Measurements from ENCODE around the gene DENR. TPM values are rescaled to one million over a fixed set of nuclear protein-coding genes. Genes with fewer than 3 reads are reported as not detected.

Gene DENR
- total RNA-seq, 1 donor, result 46.6 TPM

DNA sequence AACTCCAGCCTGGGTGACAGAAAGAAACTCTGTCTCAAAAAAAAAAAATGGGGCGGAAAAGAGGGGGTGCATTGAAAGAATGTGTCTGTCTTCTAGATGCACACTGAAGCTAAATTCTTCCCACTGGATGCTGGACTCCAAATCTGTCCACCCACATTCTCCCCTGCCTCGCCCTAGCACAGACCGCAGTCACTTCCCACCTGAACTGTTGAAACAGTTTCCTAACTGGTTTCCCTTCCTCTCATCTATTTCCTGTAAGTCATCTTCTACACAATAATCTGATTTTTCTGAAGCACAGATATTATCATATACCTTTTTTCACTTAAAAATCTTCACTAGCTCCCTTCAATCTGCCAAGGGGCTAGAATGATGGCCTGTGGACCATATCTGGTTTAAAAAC lies 20.5 kb upstream of the DENR start:
- DNase-seq (ENCODE audit: low read depth), result no peak
- TF ChIP-seq, protein P1, sequence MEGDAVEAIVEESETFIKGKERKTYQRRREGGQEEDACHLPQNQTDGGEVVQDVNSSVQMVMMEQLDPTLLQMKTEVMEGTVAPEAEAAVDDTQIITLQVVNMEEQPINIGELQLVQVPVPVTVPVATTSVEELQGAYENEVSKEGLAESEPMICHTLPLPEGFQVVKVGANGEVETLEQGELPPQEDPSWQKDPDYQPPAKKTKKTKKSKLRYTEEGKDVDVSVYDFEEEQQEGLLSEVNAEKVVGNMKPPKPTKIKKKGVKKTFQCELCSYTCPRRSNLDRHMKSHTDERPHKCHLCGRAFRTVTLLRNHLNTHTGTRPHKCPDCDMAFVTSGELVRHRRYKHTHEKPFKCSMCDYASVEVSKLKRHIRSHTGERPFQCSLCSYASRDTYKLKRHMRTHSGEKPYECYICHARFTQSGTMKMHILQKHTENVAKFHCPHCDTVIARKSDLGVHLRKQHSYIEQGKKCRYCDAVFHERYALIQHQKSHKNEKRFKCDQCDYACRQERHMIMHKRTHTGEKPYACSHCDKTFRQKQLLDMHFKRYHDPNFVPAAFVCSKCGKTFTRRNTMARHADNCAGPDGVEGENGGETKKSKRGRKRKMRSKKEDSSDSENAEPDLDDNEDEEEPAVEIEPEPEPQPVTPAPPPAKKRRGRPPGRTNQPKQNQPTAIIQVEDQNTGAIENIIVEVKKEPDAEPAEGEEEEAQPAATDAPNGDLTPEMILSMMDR (IDR thresholded peaks at IDR 0.05; ENCODE audit: insufficient read depth, low read depth, low read length), result no peak
- H3K4me3 ChIP-seq (ENCODE audit: low read depth, low read length), result no peak overlapping the region

DNA sequence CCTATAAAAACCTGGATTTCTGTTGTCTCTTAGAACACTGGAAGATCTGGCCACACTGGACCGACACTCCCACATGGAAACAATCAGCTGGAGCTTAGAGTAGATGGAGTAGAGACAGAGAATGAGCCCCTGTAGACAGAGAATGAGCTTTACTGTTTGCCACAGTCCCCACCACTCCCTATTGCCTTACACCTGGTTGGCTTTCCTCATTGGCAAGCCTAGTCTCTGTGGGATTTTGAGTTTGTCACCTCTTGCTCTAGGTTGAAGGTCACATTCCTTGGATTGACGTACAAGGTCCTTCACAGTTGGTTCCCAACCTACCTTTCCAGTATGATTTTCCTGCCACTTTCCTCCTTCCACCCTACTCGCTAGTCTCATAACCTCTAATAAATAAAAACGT lies 20.0 kb upstream of the DENR start:
- DNase-seq (ENCODE audit: low read depth), result no peak
- H3K4me3 ChIP-seq (ENCODE audit: low read depth, low read length), result no peak overlapping the region
- TF ChIP-seq, protein P1 (IDR thresholded peaks at IDR 0.05; ENCODE audit: insufficient read depth, low read depth, low read length), result no peak

DNA sequence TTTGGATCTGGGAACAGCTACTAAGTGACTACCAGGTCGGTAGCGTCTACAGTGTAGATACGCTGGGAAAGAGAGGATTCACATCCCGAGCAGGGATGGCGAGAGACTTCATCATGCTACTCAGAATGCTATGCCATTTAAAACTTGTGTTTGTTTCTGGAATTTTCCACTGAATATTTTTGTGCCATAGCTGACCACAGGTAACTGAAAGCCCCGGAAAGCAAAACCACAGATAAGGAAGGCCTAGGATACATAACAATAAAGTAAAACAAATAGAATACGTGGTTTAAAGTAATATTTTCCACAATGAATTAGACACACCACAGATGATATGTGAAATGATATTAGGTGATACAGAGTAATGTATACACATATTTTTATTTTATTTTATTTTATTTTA lies 14.1 kb upstream of the DENR start:
- peak; percentile 16 for DNase-seq (ENCODE audit: low read depth)
- TF ChIP-seq, protein P1 (IDR thresholded peaks at IDR 0.05; ENCODE audit: insufficient read depth, low read depth, low read length), result no peak
- H3K4me3 ChIP-seq (ENCODE audit: low read depth, low read length), result no peak overlapping the region

DNA sequence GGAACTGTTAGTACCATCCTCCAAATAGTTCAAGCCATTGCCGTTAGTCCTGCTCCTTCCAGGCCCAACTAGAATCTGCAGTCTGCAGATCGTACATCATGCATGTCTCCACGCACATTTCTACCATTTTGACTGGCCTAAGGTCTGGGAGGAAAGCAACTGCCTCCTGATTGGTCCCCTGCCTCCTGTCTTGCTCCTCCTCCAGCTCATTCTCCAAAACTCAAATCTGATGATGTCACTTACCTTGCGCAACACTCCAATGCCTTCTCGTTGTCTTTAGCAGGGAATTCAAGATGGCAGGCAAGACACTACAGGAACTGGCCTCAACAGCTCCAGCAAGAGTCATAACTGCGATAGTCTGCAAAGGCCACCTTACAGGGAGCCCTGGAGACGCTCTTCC lies 12.3 kb upstream of the DENR start:
- H3K4me3 ChIP-seq (ENCODE audit: low read depth, low read length), result no peak overlapping the region
- TF ChIP-seq, protein P1 (IDR thresholded peaks at IDR 0.05; ENCODE audit: insufficient read depth, low read depth, low read length), result no peak
- no peak for DNase-seq (ENCODE audit: low read depth)

DNA sequence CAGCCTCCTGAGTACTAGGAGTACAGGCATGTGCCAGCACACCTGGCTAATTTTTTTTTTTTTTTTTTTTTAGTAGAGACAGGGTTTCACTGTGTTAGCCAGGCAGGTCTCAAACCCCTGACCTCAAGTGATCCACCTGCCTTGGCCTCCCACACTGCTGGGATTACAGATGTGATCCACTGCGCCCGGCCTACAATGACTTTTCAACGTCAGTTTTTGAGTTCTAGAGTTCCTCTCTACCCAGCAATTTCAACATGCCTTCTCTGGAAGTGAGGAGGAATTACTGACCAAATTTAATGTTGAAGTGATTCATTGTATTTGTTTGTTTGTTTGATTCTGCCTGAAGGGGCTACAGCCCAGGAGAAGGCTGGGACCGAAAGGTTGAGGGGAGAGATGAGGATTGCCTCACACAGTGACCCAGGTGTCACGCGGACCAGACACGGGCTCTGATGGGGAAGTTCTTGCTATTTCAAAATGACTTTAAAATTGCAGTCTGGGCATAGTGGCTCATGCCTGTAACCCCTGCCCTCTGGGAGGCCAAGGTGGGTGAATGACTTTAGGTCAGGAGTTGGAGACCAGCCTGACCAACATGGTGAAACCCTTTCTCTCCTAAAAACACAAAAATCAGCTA lies 8.6 kb upstream of the DENR start:
- TF ChIP-seq, protein P1 (IDR thresholded peaks at IDR 0.05; ENCODE audit: insufficient read depth, low read depth, low read length), result no peak
- no peak overlapping the region for H3K4me3 ChIP-seq (ENCODE audit: low read depth, low read length)
- DNase-seq (ENCODE audit: low read depth), result no peak

DNA sequence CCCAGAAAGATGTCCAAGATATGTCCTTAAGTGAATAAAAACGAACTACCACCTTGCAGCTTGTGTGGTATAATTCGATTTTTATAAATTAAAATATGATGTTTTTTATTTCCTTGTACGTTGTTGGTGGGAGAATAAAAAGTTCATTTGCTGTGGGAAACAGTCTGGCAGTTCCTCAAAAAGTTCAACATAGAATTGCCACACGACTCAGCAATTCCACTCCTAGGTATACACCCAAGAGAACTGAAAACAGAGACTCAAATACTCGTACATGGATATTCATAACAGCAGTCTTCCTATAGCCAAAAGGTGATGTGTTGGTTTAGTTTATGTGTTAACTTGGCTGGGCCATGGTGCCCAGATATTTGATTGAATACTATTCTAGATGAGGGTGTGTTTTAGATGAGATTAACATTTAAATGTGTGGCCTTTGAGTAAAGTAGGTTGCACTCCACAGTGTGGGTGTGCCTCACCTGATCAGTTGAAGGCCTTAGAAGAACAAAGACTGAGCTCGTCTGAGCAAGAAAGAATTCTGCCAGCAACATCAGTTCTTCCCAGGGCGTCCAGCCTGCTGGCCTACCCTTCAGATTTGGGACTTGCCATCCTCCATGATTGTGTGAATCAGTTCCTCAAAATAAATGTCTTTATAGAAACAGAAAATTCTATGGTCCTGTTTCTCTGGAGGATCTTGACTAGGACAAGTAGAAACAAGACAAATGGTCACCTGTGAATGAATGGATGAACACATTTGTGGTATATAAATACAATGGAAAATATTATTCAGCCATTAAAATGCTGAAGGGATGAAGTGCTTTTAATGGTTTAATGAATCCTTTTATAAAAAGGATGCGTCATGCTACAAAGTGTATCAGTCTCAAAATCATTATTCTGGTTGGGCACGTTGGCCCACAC lies 5.1 kb upstream of the DENR start:
- TF ChIP-seq, protein P1 (IDR thresholded peaks at IDR 0.05; ENCODE audit: insufficient read depth, low read depth, low read length), result no peak
- no peak for DNase-seq (ENCODE audit: low read depth)
- H3K4me3 ChIP-seq (ENCODE audit: low read depth, low read length), result no peak overlapping the region
